ENCODE measurements around the gene FLVCR2. TPM values are rescaled to one million over a fixed set of nuclear protein-coding genes. Genes with fewer than 3 reads are reported as not detected.

Gene FLVCR2
- polyA plus RNA-seq, 1 of the 3 experiments (the other 2 are of a cell fraction), result 0.05 TPM

GRCh38 chr14:75628816-75629215 is 50.4 kb downstream of the FLVCR2 start (continued):
- TF ChIP-seq PBX3 (IDR thresholded peaks at IDR 0.05) (no peak), RCOR1 (IDR thresholded peaks at IDR 0.05; ENCODE audit: low read length) (no peak), GABPA (IDR thresholded peaks at IDR 0.05; ENCODE audit: low read depth) (no peak), JUND (IDR thresholded peaks at IDR 0.05) (no peak)

GRCh38 chr14:75630695-75631452 is 52.5 kb downstream of the FLVCR2 start:
- Histone ChIP-seq H4K20me1 (ENCODE audit: insufficient read depth) (no peaks in the 10 kb centered on the region), H3K27ac (ENCODE audit: low read depth in 2 of 2, low read length in 1 of 2) (no peak overlapping the region), H3K36me3 (replicated peaks in 1 of 2; ENCODE audit: control insufficient read depth in 1 of 2, insufficient read depth in 2 of 2, low read length in 1 of 2) (no peaks in the 10 kb centered on the region), H3K27me3 (ENCODE audit: insufficient read depth) (peaks cover 4% of the 10 kb centered on the region; the same call in 1 of the 2 replicates), H3K79me2 (ENCODE audit: insufficient read depth) (no peaks in the 10 kb centered on the region), H3K9me2 (no peaks in the 10 kb centered on the region), H3K4me3 (ENCODE audit: low read depth in 2 of 2, low read length in 1 of 2) (no peak overlapping the region), H3K9me3 (no peaks in the 10 kb centered on the region), H3K4me1 (ENCODE audit: control insufficient read depth in 1 of 2, insufficient read depth in 2 of 2, low read depth in 1 of 2, low read length in 1 of 2) (peaks cover 0 to 5% of the 10 kb centered on the region in 2 experiments; a peak in 1 of 4 replicates), H3K4me2 (no peak overlapping the region), H3K9ac (no peak overlapping the region), H3F3A (replicated peaks; ENCODE audit: insufficient read depth) (no peaks in the 10 kb centered on the region), H2AFZ (ENCODE audit: low read depth) (no peak overlapping the region)
- CTCF ChIA-PET, result interaction anchor here (1.1 to 1.5 kb wide), 2 partner anchors 23 to 53 kb away, joined by 3 to 4 read pairs; no protein-coding TSS in a partner anchor
- 65% methylated on average over 6 of the region's 6 CpGs for WGBS (ENCODE audit: low lambda C conversion rate)
- TF ChIP-seq RAD21 (IDR thresholded peaks at IDR 0.05; ENCODE audit: low read length) (no peak), RFX5 (IDR thresholded peaks at IDR 0.05; ENCODE audit: low read length) (no peak), TEAD4 (IDR thresholded peaks at IDR 0.05; ENCODE audit: borderline replicate concordance, insufficient read depth) (no peak), USF2 (IDR thresholded peaks at IDR 0.05; ENCODE audit: borderline replicate concordance, low read depth, low read length) (no peak), RXRA (IDR thresholded peaks at IDR 0.05; ENCODE audit: borderline replicate concordance, low read depth) (no peak), REST (IDR thresholded peaks at IDR 0.05; ENCODE audit: low read depth, low read length) (no peak), MAX (IDR thresholded peaks at IDR 0.05; ENCODE audit: low read depth) (no peak)
- POLR2A ChIA-PET, result no interaction called here
- no peak for DNase-seq

Measured in SK-N-SH (cell line).